Uterus (tissue), 4 donors: ENCODE measurements around the gene BLMH. TPM values are rescaled to one million over a fixed set of nuclear protein-coding genes. Genes with fewer than 3 reads are reported as not detected.

Experiments
- DNase-seq, 2 donors: peaks; one replicate each; pipeline ENCODE4 v3.0.0-alpha.2; 2019 to 2020
- H3K27ac ChIP-seq, 2 donors: fragments of 200-600 bp; sonication (generic); 1 replicate in 1 of 2; 2 replicates in 1 of 2; pipeline ENCODE4 v1.5.1; 2016 to 2018
- H3K27me3 ChIP-seq, 2 donors: fragments of 200-600 bp; sonication (generic); one replicate each; pipeline ENCODE4 v1.5.1; 2018 to 2019; ENCODE audit warnings: control low read depth in 1 of 2
- H3K36me3 ChIP-seq, 2 donors: fragments of 200-600 bp; sonication (generic); one replicate each; pipeline ENCODE4 v1.5.1; 2019; ENCODE audit warnings: control low read depth in 1 of 2
- H3K4me1 ChIP-seq, 2 donors: fragments of 200-600 bp; sonication (generic); one replicate each; pipeline ENCODE4 v1.5.1; 2018 to 2019; ENCODE audit warnings: control low read depth in 1 of 2
- H3K4me3 ChIP-seq, 2 donors: fragments of 200-600 bp; sonication (generic); 1 replicate in 1 of 2; 2 replicates in 1 of 2; pipeline ENCODE4 v1.5.1; 2018 to 2019; ENCODE audit warnings: mild to moderate bottlenecking in 1 of 2
- H3K9me3 ChIP-seq, 2 donors: fragments of 200-600 bp; sonication (generic); one replicate each; pipeline ENCODE4 v1.5.1; 2019; ENCODE audit warnings: control low read depth in 1 of 2
- POLR2A ChIP-seq, 2 donors: fragments of 450-650 bp; IDR thresholded peaks; one replicate each; pipeline ENCODE4 v1.6.1; 2016; ENCODE audit warnings: antibody characterized with exemption in 2 of 2, mild to moderate bottlenecking in 1 of 2, moderate library complexity in 1 of 2
- intact Hi-C: fragments of 100-400 bp; cut with DNase I; formaldehyde crosslinking; loops from one replicate; pipeline ENCODE4 v1.15.1; 2023; ENCODE audit warnings: low total_unique reads
- total RNA-seq, 4 donors: library from RNA; depleted of rRNA in 3 of 4; stranded (reverse); fragments of >200 nt in 3 of 4; gene quantifications; one replicate each; pipeline versions ENCODE4 v1.1.0 to v1.2.4, GENCODE V29; 2014 to 2023
- TF ChIP-seq, protein P1 (sequence below), 4 experiments: fragments of 200-600 bp in 2 of 4; fragments of 450-650 bp in 2 of 4; sonication (generic) in 2 of 4; IDR thresholded peaks; one replicate each; pipeline ENCODE4 v1.5.1; 2016 to 2019; ENCODE audit warnings: antibody characterized with exemption in 4 of 4, mild to moderate bottlenecking in 2 of 4, moderate library complexity in 1 of 4
- donor health status: DM: yes; HTN: yes; CAD: no.

Gene BLMH
- total RNA-seq, 4 donors from 2014 or later = 13.6 to 68.8 (median 33.3) TPM

DNA sequence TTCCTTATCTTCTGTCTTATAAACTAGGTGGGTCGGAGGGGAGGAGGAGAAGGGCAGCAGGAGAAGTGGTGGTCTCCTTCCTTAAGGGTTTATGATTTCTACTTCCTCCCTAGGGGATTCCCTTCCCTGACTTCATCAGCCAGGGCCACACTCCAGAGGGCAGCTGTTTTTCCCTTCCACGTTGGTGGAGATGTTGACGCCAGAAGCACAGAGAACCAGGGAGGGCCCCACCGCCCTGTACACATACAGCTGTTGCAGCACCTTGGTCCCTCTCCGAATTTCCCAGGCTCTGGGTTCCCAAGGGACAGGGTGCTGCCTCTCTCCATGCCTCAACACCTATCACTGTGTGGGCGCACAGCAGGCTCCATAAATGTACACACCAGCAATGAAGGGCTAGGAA, 50.7 kb downstream of the BLMH start:
- Histone ChIP-seq H3K27ac (no peak overlapping the region), H3K4me3 (no peak overlapping the region), H3K27me3 (peaks cover 4 to 28% of the 10 kb centered on the region in 2 donors), H3K9me3 (no peaks in the 10 kb centered on the region), H3K36me3 (no peaks in the 10 kb centered on the region), H3K4me1 (peaks cover 0 to 5% of the 10 kb centered on the region in 2 donors)
- TF ChIP-seq, protein P1, sequence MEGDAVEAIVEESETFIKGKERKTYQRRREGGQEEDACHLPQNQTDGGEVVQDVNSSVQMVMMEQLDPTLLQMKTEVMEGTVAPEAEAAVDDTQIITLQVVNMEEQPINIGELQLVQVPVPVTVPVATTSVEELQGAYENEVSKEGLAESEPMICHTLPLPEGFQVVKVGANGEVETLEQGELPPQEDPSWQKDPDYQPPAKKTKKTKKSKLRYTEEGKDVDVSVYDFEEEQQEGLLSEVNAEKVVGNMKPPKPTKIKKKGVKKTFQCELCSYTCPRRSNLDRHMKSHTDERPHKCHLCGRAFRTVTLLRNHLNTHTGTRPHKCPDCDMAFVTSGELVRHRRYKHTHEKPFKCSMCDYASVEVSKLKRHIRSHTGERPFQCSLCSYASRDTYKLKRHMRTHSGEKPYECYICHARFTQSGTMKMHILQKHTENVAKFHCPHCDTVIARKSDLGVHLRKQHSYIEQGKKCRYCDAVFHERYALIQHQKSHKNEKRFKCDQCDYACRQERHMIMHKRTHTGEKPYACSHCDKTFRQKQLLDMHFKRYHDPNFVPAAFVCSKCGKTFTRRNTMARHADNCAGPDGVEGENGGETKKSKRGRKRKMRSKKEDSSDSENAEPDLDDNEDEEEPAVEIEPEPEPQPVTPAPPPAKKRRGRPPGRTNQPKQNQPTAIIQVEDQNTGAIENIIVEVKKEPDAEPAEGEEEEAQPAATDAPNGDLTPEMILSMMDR (IDR thresholded peaks at IDR 0.05) = no peak
- no peak for TF ChIP-seq POLR2A (IDR thresholded peaks at IDR 0.05)
- intact Hi-C loops = no loop called here
- DNase-seq = no peak

- H3K4me1 ChIP-seq = peaks cover 0 to 13% of the 10 kb centered on the region in 2 donors
- H3K27ac ChIP-seq = no peak overlapping the region
- H3K9me3 ChIP-seq = no peaks in the 10 kb centered on the region
- intact Hi-C loops = no loop called here
- H3K36me3 ChIP-seq = no peaks in the 10 kb centered on the region
- TF ChIP-seq, protein P1 (IDR thresholded peaks at IDR 0.05) = no peak
- TF ChIP-seq POLR2A (IDR thresholded peaks at IDR 0.05) = no peak
- H3K27me3 ChIP-seq = peaks cover 4 to 28% of the 10 kb centered on the region in 2 donors
- no peak overlapping the region for H3K4me3 ChIP-seq
- no peak for DNase-seq
Observed at GRCh38 chr17:30240177-30240576, 51.6 kb downstream of the BLMH start.

- intact Hi-C loops = no loop called here
- Histone ChIP-seq H3K27me3 (peaks cover 4 to 28% of the 10 kb centered on the region in 2 donors), H3K36me3 (no peaks in the 10 kb centered on the region), H3K4me3 (no peak overlapping the region), H3K27ac (no peak overlapping the region), H3K9me3 (no peaks in the 10 kb centered on the region), H3K4me1 (peaks cover 0 to 13% of the 10 kb centered on the region in 2 donors)
- TF ChIP-seq POLR2A (IDR thresholded peaks at IDR 0.05) = no peak
- TF ChIP-seq, protein P1 (IDR thresholded peaks at IDR 0.05) = no peak
- DNase-seq = no peak
Observed at GRCh38 chr17:30239089-30239462, 52.7 kb downstream of the BLMH start.

- Histone ChIP-seq H3K9me3 (no peaks in the 10 kb centered on the region), H3K4me1 (peaks cover 0 to 13% of the 10 kb centered on the region in 2 donors), H3K27me3 (peaks cover 4 to 28% of the 10 kb centered on the region in 2 donors), H3K36me3 (no peaks in the 10 kb centered on the region), H3K27ac (no peak overlapping the region), H3K4me3 (no peak overlapping the region)
- intact Hi-C loops = no loop called here
- DNase-seq = no peak
- TF ChIP-seq, protein P1 (IDR thresholded peaks at IDR 0.05) = no peak
- no peak for TF ChIP-seq POLR2A (IDR thresholded peaks at IDR 0.05)
Observed at GRCh38 chr17:30238387-30239088, 53.2 kb downstream of the BLMH start.

DNA sequence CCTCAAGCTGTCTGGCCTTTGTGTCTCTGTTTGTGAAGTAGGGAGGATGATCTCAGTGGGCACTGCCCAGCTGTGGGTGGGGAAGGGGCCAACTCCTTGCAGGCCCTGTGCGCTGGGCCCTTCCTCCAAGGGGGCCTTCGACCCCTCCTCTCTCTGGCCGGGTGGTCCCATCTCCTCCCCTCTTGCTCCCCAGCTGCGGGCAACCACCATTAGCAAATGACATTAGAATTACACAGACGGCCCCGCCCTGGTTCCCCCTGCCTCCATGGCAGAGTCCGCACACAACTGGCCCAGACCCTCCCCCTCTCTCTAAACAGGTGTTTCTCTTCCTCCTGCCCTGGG, 53.8 kb downstream of the BLMH start:
- Histone ChIP-seq H3K9me3 (no peaks in the 10 kb centered on the region), H3K36me3 (no peaks in the 10 kb centered on the region), H3K27me3 (peaks cover 4 to 28% of the 10 kb centered on the region in 2 donors), H3K4me1 (peaks cover 0 to 13% of the 10 kb centered on the region in 2 donors), H3K4me3 (no peak overlapping the region), H3K27ac (no peak overlapping the region)
- no peak for DNase-seq
- intact Hi-C loops = no loop called here
- no peak for TF ChIP-seq POLR2A (IDR thresholded peaks at IDR 0.05)
- TF ChIP-seq, protein P1 (IDR thresholded peaks at IDR 0.05) = no peak
